KOPT-K1 (cell line): Measurements from ENCODE around the gene INO80.
A peak's percentile ranks its signal among the peaks of the same experiment; 100 is the strongest.

Source experiments
- H3K27ac ChIP-seq: fragments of 200-600 bp; sonication (generic); 2 replicates; pipeline ENCODE4 v1.5.1; 2016; ENCODE audit warnings: antibody characterized with exemption, mild to moderate bottlenecking, low read depth, low read length; ENCODE audit not compliant: poor library complexity, severe bottlenecking
- H3K36me3 ChIP-seq: fragments of 200-600 bp; sonication (generic); 2 replicates; pipeline ENCODE4 v1.5.1; 2017; ENCODE audit warnings: antibody characterized with exemption, mild to moderate bottlenecking, low read length, moderate library complexity; ENCODE audit not compliant: insufficient read depth
- H3K9me3 ChIP-seq: fragments of 200-600 bp; sonication (generic); 2 replicates; pipeline ENCODE4 v1.5.1; 2017; ENCODE audit warnings: antibody characterized with exemption, low read length, mild to moderate bottlenecking; ENCODE audit not compliant: insufficient read depth, poor library complexity, severe bottlenecking

INO80 gene

GRCh38 chr15:40952301-40952900, 163.7 kb downstream of the INO80 start:
- Histone ChIP-seq H3K27ac (peak overlapping the region; percentile 68), H3K9me3 (no peaks in the 10 kb centered on the region), H3K36me3 (no peaks in the 10 kb centered on the region)

- Histone ChIP-seq H3K36me3 (no peaks in the 10 kb centered on the region), H3K27ac (no peak overlapping the region), H3K9me3 (no peaks in the 10 kb centered on the region)
These were observed 164.3 kb downstream of the INO80 start for GRCh38 chr15:40951764-40952163.

DNA sequence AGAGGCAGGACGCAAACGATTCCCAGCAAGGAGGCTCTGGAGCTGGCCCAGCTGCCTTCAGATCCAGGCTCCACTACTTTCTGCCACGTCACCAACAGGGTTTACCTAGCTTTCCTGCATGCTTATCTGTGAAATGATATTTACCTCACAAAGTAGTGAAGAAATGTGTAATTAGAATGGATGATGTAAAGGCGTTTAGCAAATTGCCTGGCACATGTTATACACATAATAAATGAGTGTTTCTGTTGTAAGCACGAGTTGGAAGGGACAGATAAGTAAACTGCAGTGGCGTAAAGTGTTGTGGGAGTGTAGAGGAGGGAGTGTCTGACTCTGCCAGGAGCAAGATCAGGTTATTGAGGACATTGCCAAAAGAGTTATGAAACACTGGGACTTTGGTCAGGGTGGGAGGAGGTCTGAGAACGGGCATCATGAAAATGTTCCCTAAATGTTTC, 166.3 kb downstream of the INO80 start:
- H3K9me3 ChIP-seq = no peaks in the 10 kb centered on the region
- H3K27ac ChIP-seq = no peak overlapping the region

DNA sequence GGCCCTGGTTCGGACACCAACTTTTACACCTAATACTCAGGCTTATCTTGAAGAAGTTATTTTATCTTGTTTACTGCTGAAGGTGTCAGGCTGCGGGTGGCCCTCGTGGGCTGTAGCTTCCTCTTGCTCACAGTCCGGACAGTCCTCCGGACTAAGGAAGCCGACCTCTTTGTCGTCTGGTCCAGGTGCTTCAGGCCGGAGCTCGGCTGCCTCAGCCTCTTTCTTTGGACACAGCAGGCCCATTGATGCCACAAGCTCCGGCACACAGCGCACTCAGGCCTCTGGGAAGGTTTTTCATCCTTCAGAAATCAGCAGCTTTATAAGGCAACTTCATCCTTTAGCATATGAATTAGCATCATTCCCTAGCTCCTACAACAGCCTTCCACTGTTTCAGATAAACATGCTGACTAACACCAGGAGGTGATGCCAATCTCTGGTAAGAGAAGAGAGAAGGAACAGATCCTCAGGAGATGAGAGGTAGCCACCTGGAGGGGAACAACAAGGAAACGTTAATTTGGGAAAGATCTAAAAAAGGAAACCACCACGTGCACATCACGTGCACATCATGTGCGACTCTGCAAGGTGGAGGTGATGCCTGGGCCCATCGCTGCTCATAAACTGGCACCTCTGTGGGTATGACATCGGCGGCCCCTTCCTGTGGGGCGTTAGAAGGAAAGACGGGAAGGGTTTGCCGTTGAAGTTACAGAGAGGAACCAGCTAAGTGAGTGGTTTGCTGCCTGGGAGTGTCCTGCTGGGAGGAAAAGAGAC, 167.2 kb downstream of the INO80 start:
- Histone ChIP-seq H3K9me3 (no peaks in the 10 kb centered on the region), H3K36me3 (no peaks in the 10 kb centered on the region), H3K27ac (no peak overlapping the region)

More for the DNA sequence above, 166.3 kb downstream of the INO80 start:
- H3K36me3 ChIP-seq = no peaks in the 10 kb centered on the region

GRCh38 chr15:40944510-40945296, 171.4 kb downstream of the INO80 start:
- Histone ChIP-seq H3K27ac (no peak overlapping the region), H3K9me3 (no peaks in the 10 kb centered on the region), H3K36me3 (no peaks in the 10 kb centered on the region)

DNA sequence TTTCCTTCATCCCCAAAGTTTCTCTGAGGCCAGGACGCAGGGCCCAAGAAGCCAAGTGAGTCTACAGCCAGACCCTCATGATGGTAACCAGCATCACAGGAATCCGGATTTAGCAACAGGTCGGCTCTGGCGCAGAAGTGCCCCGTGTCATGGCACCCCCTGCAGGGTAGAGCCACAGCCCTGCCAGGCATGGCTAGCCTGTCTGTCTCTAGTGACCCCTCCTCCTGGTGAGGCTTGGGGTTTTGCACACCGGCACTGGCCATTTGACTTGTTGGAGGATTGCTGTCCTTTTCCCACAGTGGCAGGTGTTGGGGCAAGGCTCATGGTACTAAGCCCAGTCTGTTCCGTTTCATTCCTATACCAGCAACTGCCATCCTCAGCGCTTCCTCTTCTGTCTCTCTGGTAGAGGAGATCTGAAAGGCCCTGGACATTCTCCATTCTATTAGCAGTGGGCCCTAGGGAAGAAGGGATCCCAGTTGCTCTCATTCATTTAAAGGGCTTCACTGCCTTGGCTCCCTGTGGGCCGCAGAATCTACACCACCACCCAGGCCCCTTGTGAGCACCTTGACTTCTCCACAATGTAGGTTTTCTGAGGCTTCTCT, 172.2 kb downstream of the INO80 start:
- Histone ChIP-seq H3K36me3 (no peaks in the 10 kb centered on the region), H3K27ac (no peak overlapping the region), H3K9me3 (no peaks in the 10 kb centered on the region)

- no peak overlapping the region for H3K27ac ChIP-seq
- H3K9me3 ChIP-seq = no peaks in the 10 kb centered on the region
- no peaks in the 10 kb centered on the region for H3K36me3 ChIP-seq
These were observed 173.2 kb downstream of the INO80 start for GRCh38 chr15:40942878-40943277.

DNA sequence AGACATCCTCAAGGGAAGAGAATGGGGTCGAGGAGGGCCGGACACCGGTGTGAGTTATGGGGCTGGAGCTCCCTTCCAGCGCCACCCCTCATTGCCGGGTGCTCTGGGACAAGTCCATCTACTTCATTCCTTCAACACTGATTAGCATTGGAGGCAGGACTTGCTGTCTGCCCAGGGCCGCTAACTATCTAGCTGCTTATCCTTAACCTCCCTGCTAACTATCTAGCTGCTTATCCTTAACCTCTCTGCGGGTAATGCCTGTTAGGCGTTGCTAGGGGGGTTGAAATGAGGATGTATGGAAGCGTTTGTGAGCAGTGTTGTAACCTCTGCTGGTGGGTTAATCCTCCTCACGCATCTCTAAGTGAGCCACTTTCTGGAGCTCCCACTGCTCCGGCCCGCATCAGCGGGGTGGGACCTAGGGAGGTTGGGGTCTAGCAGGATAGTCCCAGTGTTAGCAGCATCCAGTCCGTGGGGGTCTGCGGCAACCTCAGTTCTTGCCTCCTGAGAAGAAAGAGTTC, 173.7 kb downstream of the INO80 start:
- no peaks in the 10 kb centered on the region for H3K9me3 ChIP-seq
- H3K27ac ChIP-seq = peak overlapping the region; percentile 45
- no peaks in the 10 kb centered on the region for H3K36me3 ChIP-seq

DNA sequence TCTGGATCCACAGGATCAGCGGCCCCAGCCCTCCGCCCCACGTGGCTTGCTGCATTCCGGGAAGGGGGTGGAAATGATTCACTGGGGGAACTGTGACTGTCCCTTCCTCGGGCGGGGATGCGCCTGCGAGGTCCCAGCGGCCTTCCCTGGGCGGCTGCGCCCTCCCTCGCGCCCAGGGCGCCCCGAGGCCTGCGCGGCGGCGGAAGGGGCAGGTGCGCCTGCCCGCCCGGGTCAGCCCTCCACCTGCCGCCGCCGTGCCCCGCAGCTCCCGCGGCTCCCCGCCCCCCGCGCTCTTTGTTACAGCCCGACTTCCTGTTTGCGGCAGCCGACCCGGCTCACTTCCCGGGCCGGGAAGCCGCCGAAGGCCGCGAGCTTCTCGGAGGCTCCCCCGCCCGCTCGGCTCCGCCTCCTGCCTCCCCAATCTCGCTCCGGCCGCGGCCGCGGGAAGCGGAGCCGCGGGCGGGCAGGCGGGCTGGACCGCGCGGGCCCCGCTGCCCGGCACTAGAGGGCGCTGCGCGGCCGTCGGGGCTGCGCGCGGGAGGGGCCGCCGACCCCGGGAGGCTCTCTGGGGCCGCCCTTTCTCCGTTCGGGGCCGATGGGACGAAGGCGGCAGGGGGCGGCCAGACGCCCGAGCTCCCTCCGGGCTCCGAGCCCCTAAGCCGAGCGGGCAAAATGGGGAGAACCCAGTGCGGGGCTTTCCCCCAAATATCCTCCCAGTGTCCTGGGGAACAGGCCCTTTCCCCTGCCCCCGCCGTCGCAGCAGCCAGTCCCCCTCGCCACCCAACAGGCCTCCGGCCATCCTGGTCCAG, 174.3 kb downstream of the INO80 start:
- no peaks in the 10 kb centered on the region for H3K9me3 ChIP-seq
- no peaks in the 10 kb centered on the region for H3K36me3 ChIP-seq
- H3K27ac ChIP-seq = peak overlapping the region; percentile 45

DNA sequence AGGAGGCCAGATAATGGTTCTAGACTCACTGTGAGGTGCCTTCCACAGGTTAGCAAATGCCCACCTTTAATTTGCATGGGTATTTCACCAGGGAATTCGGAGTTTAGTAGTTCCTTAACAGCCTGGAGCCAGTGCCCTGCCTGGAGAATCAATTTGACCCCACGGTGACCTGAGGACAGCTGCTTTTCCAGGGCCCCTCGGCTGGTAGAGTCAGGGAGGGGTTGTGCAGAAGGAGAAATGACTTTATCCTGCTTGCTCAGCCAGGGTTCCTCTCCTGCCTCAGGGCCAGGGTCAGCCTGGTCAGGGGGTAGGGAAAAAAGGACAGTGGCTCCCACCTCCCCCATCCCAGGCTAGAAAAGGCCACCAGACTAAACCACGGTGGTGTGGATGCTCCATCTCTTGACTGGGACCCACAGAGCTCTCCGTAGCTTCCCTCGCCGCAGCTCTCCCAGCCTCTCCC, 175.0 kb downstream of the INO80 start:
- peak overlapping the region; percentile 45 for H3K27ac ChIP-seq
- no peaks in the 10 kb centered on the region for H3K36me3 ChIP-seq
- no peaks in the 10 kb centered on the region for H3K9me3 ChIP-seq

GRCh38 chr15:40940296-40940801, 175.7 kb downstream of the INO80 start:
- Histone ChIP-seq H3K36me3 (no peaks in the 10 kb centered on the region), H3K27ac (no peak overlapping the region), H3K9me3 (no peaks in the 10 kb centered on the region)

DNA sequence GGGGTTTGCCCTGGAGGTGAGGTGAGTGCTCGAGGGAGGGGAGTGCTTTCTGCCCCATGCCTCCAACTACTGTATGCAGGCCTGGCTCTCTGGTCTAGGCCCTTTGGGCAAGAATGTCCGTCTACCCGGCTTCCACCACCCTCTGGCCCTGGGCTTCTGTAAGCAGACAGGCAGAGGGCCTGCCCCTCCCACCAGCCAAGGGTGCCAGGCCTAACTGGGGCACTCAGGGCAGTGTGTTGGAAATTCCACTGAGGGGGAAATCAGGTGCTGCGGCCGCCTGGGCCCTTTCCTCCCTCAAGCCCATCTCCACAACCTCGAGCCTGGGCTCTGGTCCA, 177.6 kb downstream of the INO80 start:
- Histone ChIP-seq H3K36me3 (no peaks in the 10 kb centered on the region), H3K27ac (no peak overlapping the region), H3K9me3 (no peaks in the 10 kb centered on the region)

DNA sequence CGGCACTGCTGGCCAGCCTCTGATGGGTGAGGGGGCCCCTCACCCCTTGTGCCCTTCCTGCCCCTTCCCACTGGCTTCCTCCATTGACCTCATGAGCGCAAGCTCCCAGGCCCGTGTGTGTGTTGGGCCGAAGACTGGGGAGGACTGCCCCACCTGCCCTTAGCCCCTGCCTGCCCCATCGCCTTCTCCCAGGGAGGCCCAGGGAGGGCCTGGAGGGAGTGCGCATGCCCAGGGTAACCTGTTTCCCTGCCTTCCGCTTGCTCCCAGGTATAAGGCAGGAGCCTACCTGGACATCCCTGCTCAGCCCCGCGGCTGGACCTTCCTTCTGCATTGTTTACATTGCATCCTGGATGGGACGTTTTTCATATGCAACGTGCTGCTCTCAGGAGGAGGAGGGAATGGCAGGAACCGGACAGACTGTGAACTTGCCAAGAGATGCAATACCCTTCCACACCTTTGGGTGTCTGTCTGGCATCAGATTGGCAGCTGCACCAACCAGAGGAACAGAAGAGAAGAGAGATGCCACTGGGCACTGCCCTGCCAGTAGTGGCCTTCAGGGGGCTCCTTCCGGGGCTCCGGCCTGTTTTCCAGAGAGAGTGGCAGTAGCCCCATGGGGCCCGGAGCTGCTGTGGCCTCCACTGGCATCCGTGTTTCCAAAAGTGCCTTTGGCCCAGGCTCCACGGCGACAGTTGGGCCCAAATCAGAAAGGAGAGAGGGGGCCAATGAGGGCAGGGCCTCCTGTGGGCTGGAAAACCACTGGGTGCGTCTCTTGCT, 178.1 kb downstream of the INO80 start:
- no peaks in the 10 kb centered on the region for H3K9me3 ChIP-seq
- H3K27ac ChIP-seq = no peak overlapping the region
- no peaks in the 10 kb centered on the region for H3K36me3 ChIP-seq
